ENCODE data around the gene KLF13.
A peak's percentile ranks its signal among the peaks of the same experiment; 100 is the strongest.

Gene KLF13

DNA sequence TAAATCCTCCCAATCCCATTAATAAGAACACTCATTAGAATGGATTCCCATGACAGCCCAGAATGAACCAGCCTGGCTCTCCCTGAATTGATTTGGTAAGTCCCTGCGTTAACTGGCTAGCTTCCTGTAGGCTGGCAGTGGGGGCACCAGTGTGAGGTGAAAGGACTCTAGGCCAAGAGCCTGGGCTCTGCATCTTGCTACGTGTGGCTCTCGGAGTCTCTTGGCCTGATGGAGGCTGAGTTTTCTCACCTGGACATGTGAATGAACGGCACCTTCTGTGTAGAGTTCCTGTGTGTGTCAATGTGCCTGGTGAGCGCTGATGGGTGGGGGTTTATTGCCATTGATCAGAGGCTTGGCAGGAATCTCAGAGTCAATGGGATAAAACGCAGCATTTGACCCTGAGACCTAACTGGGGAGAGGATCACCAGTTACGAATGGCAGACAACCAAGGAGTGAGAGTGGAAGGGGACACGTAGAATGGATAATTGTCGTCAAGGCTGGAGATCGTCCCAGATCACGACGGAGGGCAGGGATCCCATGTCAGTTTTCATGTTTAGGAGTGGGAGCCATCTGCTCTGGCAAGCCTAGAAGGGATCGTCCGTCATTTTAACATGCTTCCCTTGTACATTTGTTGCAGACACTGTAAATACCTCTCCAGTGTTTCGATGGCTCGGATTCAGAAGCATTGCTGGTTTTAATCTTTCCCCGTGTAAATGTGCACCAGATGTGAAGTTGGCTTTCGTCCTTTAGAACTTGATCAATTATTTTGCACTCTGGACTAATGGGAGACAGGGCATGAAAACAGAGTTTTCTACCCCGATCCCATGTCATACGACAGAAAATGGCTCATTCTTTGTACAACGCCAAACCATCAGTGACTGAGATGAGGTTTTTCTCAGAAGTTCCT, 9.0 kb upstream of the KLF13 start:
- DNase-seq = no peak

- DNase-seq = no peak
Measured at GRCh38 chr15:31318429-31318828, 8.2 kb upstream of the KLF13 start.

- no peak for DNase-seq
Measured at GRCh38 chr15:31320022-31320421, 6.6 kb upstream of the KLF13 start.

- no peak for DNase-seq
Measured at GRCh38 chr15:31321418-31321817, 5.2 kb upstream of the KLF13 start.

DNA sequence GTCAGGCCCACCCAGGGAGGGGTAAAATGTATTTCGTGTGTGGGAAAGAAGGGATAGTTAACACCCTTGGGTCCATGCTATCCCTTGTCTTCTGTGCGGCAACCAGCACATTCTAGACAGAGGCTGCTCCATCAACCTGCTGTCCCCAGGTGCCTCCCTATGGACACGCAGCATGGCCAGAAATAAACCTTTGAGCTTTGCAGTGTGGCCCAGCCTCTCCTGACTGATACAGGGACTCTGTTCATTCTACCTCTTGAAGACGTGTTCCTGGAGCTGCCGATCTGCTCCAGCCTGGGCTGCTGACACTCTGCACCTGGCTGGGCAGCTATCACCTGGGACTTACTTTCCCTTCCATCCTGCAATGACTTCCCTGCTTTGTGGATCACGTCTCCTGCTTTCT, 4.1 kb upstream of the KLF13 start:
- no peak for DNase-seq

DNA sequence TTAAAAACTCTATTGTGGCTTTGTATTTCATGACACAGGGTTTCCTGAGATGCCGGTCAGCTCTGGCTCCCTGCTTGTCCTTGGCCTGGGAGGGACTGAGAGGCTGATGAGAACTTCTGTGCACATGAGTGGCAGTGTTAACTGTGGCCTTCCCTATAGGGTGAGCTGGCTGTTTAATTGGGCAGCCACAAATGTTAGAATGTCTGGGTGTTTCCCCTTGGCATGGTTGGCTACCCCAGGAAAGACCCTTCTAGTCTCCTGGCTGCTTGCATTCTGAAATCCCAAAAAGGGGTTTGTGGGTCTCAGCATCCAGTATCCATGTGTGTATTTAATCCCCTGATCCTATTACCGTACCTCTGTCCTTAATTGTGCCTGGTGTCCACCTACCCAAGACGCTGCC, 3.0 kb upstream of the KLF13 start:
- DNase-seq = no peak

DNA sequence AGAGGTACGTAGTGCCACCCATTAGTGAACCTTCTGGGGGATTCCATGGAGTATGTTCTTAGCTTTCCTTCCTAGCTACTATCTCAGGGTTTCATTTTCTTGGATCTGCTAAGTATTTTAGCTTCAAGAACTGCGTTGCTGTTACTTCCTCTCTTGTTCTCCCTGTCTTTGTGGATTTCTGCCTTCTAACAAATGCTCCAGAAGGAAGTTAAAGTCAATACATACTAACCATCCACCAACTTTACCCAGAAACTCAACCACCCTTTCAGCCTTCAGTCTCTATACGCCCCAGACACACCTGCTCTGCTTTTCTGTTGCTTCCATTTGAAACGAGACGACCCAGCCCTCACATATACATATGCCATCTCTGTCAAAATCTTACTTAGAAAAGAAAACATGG, 2.4 kb upstream of the KLF13 start:
- no peak for DNase-seq

- DNase-seq = no peak
Measured at GRCh38 chr15:31324806-31325594, 1.6 kb upstream of the KLF13 start.

DNA sequence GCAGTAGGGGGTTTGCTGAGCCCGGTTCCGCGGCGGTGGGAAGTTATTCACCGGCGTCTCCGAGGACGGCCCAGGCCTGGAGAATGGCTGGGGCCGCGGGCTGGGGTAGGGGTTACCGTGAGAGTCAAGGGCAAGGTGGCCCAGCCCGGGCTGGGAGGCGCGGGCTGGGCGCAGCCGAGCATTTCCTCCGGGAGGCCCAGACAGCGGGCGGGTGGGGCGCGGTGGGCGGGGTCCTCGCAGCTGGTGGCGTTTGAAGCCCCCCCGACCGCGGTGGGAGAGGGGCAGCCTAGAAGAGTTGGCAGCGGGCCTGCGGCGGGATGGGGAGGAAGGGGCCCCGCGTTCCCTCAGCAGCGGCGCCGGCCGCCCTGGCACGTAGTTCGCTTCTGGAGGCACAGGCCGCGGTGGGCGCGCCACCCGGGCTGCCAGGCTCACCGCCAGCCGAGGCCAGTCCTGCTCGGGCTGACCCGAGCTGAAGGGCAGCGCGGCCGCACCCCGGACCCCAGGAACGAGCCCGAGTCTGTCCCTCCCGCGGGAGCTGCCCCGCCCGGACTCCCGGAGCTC, 960 bp upstream of the KLF13 start:
- peak; percentile 36 for DNase-seq

- DNase-seq = peak; percentile 79
Measured at GRCh38 chr15:31326875-31327668, 437 bp downstream of the KLF13 start.

DNA sequence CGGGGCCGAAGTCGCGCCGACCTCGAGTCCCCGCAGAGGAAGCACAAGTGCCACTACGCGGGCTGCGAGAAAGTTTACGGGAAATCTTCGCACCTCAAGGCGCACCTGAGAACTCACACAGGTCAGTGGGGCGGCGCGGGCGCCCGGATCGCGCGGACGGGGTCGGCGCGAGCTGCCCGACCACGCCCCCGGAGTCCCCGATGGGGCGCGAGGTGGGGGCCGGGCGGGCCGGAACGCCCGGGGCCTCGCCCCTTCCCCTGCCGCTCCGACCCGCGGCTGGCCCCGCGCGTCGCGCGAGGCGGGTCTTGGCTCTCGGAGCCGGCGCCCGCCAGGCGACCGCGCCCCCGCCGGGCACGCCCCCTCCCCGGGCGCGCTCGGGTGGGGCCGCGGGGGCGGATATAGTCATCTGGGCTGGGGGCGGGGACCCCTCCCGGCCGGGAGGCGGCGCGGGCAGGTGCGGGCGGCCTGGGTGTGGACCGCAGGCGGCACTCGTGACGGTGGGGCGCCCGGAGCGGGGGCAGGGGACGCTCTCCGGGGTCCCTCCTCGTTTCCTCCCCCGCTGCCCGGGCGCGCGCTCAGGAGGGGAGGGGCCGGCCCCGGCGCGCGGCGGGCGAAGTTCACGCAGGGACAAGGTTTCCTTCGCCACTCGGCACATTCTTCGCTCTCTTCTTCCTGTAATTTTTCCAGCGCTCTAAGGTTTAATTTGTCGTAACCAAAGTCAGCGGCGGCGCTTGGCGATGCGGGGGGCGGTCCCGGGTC, 1.2 kb downstream of the KLF13 start:
- peak; percentile 76 for DNase-seq

- no peak for DNase-seq
Measured at GRCh38 chr15:31328428-31328968, 1.9 kb downstream of the KLF13 start.

- DNase-seq = no peak
Measured at GRCh38 chr15:31328969-31329639, 2.5 kb downstream of the KLF13 start.

DNA sequence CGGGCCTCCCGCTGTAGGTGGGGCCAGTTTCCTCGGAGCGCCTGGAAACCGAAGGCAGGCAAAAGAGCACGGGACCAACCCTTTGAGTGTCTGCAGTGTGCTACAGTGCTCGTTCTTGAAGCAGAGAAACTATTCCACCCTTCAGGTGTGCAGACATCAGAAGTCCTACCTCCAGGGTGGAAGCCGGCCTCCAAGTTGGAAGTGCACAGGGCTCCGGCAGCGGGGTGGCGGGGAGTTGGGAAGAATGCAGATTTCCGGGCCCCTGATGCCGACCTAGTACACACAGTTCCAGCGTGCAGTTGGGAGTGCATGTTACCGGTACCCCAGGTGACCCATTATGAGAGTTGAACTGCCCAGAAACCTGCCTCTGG, 3.0 kb downstream of the KLF13 start:
- no peak for DNase-seq

DNA sequence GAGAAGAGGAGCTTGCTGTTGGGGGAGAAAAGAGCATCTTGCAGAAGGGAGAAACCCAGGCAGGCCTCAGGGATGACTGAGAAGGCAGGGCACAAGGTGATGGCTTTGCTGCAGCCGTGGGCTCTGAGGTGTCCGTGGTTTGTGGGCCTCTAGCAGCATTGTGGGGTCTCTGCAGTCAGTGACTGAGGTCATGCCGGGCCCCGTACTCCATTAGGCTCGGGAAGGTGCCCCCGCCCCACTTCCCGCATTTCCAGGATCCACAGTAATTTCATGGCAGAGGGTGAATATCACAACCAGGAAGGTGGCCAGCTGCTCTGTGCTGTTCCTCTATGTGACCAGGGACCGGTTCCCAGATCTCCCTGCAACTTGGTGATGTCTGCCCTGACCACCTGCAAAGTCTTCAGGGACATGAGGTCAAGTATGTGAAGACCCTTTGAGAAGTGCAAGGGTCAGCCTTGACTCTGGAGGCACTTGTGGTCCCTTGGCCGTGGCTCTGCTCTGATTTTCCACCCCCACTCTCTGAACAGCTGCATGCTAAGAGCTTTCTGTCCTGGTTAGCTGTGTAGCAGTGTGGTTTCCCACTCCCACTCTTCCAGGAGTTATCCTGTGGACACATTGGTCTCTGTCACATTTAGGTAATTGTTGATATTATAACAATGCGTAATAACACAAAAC, 3.6 kb downstream of the KLF13 start:
- DNase-seq = no peak

DNA sequence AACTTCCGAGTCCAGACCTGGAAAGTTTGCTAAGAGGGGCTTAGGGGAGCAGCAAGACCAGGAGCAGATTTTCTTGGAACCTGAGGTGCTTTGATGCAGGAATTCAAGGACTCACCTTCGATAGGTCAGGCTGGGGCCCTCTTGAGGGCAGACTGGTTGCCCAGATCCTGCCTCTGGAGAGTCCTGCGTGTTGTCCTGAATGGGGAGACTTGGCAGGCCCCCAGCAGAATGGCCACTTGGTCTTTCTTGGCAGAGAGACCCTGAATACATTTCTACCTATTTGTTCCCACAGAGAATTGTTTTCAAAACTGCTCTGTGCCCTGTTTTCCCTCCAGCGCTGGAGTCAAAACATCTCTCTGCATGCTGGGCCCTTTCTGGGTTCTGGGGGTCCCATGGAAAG, 4.2 kb downstream of the KLF13 start:
- DNase-seq = no peak

DNA sequence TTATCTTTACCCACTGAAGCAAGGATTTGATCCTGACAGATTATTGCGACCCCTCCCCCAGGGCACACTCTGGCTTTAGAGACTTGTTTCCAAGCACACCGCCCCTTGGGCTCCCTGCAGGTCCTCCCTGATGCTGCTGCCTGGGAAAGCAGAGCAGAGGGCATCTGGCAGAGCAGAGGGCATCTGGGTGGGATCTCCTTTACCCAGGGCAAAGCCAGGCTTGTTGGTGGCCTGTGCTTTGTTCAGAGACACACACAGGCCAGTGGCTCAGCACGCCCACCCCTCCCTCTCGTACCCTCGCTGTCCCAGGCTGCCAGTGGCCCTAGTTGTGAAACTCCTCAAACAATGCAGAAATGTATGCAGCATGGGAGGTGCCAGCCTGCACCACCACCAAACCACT, 4.8 kb downstream of the KLF13 start:
- no peak for DNase-seq

DNA sequence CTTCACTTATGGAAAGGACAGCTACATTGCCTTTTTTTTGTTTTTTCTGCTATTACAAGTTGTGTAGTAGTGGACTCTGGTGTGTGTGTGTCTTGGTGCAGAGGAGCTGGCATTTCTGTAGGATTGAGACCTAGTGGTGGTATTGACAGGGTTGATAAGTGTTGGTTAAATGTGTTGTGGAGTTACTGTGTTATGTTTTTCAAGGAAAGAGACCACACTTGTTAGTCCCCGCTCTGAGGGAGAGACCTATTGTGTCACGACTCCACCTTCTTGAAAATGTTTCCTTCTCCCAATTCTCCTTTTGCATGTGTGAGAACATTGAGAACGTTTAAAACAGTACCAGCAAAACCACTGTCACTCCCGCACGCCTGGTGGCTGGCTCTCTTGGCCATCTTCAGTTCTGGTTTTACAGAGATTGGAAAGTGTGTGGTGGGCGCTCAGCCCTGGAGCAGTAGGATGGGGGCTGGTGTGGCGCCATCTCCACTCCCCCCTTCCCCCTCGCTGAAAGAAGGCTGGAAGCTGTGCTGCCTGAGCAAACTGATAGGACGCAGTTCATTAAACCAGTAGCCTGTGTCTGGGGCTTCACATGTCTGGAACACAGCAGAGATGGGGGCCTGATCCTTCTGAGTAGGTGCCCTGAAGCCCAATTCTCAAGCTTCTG, 5.5 kb downstream of the KLF13 start:
- DNase-seq = no peak

DNA sequence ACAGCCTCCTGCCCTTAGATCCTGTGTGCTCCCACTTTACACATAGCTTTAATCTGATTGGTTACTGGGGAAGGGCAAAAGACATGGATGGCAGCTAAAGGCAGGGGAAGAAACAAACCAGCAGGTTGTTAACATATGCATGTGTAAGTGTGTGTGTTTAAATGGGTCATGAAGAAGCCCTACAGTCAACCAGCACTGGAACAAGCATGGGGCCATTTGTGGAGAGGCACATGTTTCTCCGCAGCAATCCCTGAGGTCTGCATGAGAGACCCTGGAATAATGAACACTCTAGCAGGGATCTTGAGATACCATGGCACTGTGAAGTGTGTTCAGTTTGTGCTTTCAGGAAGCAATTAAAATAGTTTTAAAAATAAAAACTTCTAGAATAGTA, 6.0 kb downstream of the KLF13 start:
- DNase-seq = no peak

DNA sequence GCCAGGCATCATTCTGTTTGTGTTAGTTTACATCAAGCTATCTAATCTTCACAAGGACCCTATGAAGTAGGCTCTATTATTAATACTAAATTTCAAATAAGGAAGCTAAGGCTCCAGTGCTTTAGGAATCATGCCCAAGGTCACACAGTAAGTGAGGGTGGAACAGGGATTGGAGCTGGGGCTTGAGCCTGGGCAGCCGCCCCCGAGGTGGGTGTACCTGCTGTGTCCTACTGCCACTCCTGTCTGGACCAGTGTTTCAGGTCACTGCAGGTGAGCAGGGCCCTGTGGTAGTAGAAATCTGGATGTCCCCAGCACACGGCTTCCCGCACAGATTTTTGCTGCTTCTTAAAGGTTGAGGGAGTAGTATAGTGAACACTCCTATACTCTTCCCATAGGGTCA, 6.5 kb downstream of the KLF13 start:
- no peak for DNase-seq
